B cell (primary cell): Measurements from ENCODE around the gene C14orf39.

Experiments used
- EZH2 ChIP-seq: IDR thresholded peaks from 2 replicates; pipeline ENCODE4 v1.6.1; 2012; ENCODE audit warnings: borderline replicate concordance, low read depth, mild to moderate bottlenecking, moderate library complexity, low read length; ENCODE audit not compliant: insufficient read depth, poor library complexity, severe bottlenecking
- TF ChIP-seq, protein P1 (sequence below): fragments of 200-600 bp; IDR thresholded peaks from one replicate; pipeline ENCODE4 v1.8.0; 2022; ENCODE audit warnings: antibody characterized with exemption, mild to moderate bottlenecking

DNA sequence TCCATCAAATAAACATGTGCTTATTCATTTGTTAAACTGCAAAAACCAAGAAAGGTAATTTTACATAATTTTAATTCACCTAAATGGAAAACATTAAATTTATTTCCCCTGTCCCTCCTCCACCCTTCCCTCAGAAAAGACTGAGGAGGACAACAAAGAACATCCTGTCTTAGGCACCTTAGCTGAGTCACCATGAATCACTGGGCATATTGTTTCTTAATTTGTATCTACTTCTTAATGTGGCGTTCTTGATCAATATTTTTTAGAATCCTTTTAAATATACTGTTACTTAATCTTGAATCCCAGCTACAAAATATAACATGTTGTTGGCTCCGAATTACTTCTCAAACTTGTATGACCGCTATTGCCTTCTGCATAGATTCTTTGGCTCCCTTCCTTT is 46.6 kb upstream of the C14orf39 start:
- TF ChIP-seq, protein P1, sequence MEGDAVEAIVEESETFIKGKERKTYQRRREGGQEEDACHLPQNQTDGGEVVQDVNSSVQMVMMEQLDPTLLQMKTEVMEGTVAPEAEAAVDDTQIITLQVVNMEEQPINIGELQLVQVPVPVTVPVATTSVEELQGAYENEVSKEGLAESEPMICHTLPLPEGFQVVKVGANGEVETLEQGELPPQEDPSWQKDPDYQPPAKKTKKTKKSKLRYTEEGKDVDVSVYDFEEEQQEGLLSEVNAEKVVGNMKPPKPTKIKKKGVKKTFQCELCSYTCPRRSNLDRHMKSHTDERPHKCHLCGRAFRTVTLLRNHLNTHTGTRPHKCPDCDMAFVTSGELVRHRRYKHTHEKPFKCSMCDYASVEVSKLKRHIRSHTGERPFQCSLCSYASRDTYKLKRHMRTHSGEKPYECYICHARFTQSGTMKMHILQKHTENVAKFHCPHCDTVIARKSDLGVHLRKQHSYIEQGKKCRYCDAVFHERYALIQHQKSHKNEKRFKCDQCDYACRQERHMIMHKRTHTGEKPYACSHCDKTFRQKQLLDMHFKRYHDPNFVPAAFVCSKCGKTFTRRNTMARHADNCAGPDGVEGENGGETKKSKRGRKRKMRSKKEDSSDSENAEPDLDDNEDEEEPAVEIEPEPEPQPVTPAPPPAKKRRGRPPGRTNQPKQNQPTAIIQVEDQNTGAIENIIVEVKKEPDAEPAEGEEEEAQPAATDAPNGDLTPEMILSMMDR: no peak
- TF ChIP-seq EZH2: no peak
